ENCODE results near the gene CYP21A2. TPM values are rescaled to one million over a fixed set of nuclear protein-coding genes. Genes with fewer than 3 reads are reported as not detected.

Gene CYP21A2
- total RNA-seq, 3 donors from 2014 or later (not counting 1 experiment from before 2014, with no cell fraction given): 0.28 to 0.43 TPM; not detected in 1

DNA sequence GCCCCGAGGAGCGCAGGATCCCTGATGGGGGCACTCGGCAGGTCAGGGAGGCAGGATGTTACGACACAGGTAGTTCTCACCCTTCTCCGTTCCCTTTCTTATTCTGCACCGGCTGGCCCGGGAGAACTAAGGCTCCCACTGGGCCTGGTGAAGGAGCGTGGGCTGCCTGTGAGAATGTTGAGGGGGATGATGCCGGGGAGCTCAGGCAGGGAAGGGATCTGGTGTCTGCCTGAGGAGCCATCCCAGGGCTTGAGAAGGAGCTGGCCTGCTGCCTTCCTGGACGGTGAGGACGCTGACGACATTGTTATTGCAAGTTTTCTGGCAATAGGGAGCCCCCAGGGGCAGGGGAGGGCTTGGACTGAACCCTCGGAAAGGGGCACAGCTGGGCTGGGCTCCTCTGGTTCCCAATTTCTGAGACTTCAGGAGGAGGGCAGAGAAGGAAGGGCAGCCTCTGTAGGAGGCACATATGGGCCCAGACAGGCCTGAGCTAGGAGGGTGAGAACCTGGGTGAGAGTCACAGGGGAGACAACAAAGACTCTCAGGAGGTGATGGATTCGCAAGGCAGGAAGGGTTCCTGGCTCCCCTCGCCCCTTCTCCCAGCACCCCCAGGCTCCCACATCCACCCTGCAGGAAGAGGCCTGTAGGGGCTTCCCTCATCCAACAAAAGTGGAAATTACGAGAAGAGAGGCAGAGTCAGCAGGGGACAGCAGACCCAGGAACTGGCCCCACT is 32.8 kb downstream of the CYP21A2 start:
- intact Hi-C loops (cut with micrococcal nuclease): no loop called here
- DNase-seq: no peak
- 91% methylated on average over 16 of the region's 16 CpGs for WGBS (ENCODE audit: insufficient coverage)
- H3K4me1 ChIP-seq (ENCODE audit: control insufficient read depth, insufficient read depth, low read length): no peaks in the 10 kb centered on the region
- Mint-ChIP-seq H3K9me3 (no peaks in the 10 kb centered on the region), H3K4me1 (no peaks in the 10 kb centered on the region), H3K4me3 (no peak overlapping the region), H3K27me3 (ENCODE audit: low read depth in 2 of 2) (peaks cover 0 to 11% of the 10 kb centered on the region in 2 donors), H3K36me3 (no peaks in the 10 kb centered on the region), H3K27ac (no peak overlapping the region)
- no peak overlapping the region for H3K4me3 ChIP-seq (ENCODE audit: low read length)
- no peaks in the 10 kb centered on the region for H3K36me3 ChIP-seq (ENCODE audit: control insufficient read depth, insufficient read depth, low read length)
- H3K9me3 ChIP-seq (ENCODE audit: control insufficient read depth, insufficient read depth, low read length): no peaks in the 10 kb centered on the region
- H3K27ac ChIP-seq (ENCODE audit: low read length): no peak overlapping the region
- TF ChIP-seq, protein P1, sequence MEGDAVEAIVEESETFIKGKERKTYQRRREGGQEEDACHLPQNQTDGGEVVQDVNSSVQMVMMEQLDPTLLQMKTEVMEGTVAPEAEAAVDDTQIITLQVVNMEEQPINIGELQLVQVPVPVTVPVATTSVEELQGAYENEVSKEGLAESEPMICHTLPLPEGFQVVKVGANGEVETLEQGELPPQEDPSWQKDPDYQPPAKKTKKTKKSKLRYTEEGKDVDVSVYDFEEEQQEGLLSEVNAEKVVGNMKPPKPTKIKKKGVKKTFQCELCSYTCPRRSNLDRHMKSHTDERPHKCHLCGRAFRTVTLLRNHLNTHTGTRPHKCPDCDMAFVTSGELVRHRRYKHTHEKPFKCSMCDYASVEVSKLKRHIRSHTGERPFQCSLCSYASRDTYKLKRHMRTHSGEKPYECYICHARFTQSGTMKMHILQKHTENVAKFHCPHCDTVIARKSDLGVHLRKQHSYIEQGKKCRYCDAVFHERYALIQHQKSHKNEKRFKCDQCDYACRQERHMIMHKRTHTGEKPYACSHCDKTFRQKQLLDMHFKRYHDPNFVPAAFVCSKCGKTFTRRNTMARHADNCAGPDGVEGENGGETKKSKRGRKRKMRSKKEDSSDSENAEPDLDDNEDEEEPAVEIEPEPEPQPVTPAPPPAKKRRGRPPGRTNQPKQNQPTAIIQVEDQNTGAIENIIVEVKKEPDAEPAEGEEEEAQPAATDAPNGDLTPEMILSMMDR (IDR thresholded peaks at IDR 0.05): no peak
- no peak for ATAC-seq
- no peaks in the 10 kb centered on the region for H3K27me3 ChIP-seq (ENCODE audit: control insufficient read depth, insufficient read depth, low read length)

GRCh38 chr6:32073101-32073500 is 34.9 kb downstream of the CYP21A2 start:
- Histone ChIP-seq H3K4me1 (ENCODE audit: control insufficient read depth, insufficient read depth, low read length) (no peaks in the 10 kb centered on the region), H3K27me3 (ENCODE audit: control insufficient read depth, insufficient read depth, low read length) (no peaks in the 10 kb centered on the region), H3K9me3 (ENCODE audit: control insufficient read depth, insufficient read depth, low read length) (no peaks in the 10 kb centered on the region), H3K27ac (ENCODE audit: low read length) (no peak overlapping the region), H3K36me3 (ENCODE audit: control insufficient read depth, insufficient read depth, low read length) (no peaks in the 10 kb centered on the region), H3K4me3 (ENCODE audit: low read length) (no peak overlapping the region)
- no peak for DNase-seq
- Mint-ChIP-seq H3K4me1 (no peaks in the 10 kb centered on the region), H3K4me3 (no peak overlapping the region), H3K36me3 (no peaks in the 10 kb centered on the region), H3K9me3 (no peaks in the 10 kb centered on the region), H3K27me3 (ENCODE audit: low read depth in 2 of 2) (peaks cover 0 to 11% of the 10 kb centered on the region in 2 donors), H3K27ac (no peak overlapping the region)
- intact Hi-C loops (cut with micrococcal nuclease): no loop called here
- TF ChIP-seq, protein P1 (IDR thresholded peaks at IDR 0.05): no peak
- no peak for ATAC-seq
- WGBS (ENCODE audit: insufficient coverage): 77% methylated on average over 3 of the region's 3 CpGs

- Mint-ChIP-seq H3K27ac (no peak overlapping the region), H3K36me3 (no peaks in the 10 kb centered on the region), H3K27me3 (ENCODE audit: low read depth in 2 of 2) (peaks cover 0 to 11% of the 10 kb centered on the region in 2 donors), H3K4me1 (no peaks in the 10 kb centered on the region), H3K9me3 (no peaks in the 10 kb centered on the region), H3K4me3 (no peak overlapping the region)
- Histone ChIP-seq H3K4me3 (ENCODE audit: low read length) (no peak overlapping the region), H3K36me3 (ENCODE audit: control insufficient read depth, insufficient read depth, low read length) (no peaks in the 10 kb centered on the region), H3K27ac (ENCODE audit: low read length) (no peak overlapping the region), H3K9me3 (ENCODE audit: control insufficient read depth, insufficient read depth, low read length) (no peaks in the 10 kb centered on the region), H3K4me1 (ENCODE audit: control insufficient read depth, insufficient read depth, low read length) (no peaks in the 10 kb centered on the region), H3K27me3 (ENCODE audit: control insufficient read depth, insufficient read depth, low read length) (no peaks in the 10 kb centered on the region)
- TF ChIP-seq, protein P1 (IDR thresholded peaks at IDR 0.05): no peak
- 84% methylated on average over 10 of the region's 10 CpGs for WGBS (ENCODE audit: insufficient coverage)
- ATAC-seq (no peak), DNase-seq (no peak)
- intact Hi-C loops (cut with micrococcal nuclease): no loop called here
Measured at GRCh38 chr6:32073613-32074012, 35.4 kb downstream of the CYP21A2 start.
